Trophoblast cell (in vitro differentiated cells and primary cell): ENCODE data around the gene PARD3B.

Experiments used
- DNase-seq, 2 donors: peaks; one replicate each; pipeline ENCODE4 v3.0.0-alpha.2; 2016
- H2AFZ ChIP-seq: 2 replicates; pipeline ENCODE4 v1.6.1; 2013; ENCODE audit warnings: low read length, moderate library complexity, mild to moderate bottlenecking; ENCODE audit not compliant: insufficient read depth, poor library complexity
- H2AK5ac ChIP-seq: 2 replicates; pipeline ENCODE4 v1.6.1; 2013; ENCODE audit warnings: mild to moderate bottlenecking, low read length
- H2BK120ac ChIP-seq: 2 replicates; pipeline ENCODE4 v1.6.1; 2013; ENCODE audit warnings: low read length, mild to moderate bottlenecking, moderate library complexity; ENCODE audit not compliant: insufficient read depth, poor library complexity
- H2BK12ac ChIP-seq: 2 replicates; pipeline ENCODE4 v1.6.1; 2013; ENCODE audit warnings: mild to moderate bottlenecking, low read length, moderate library complexity
- H2BK5ac ChIP-seq: 2 replicates; pipeline ENCODE4 v1.6.1; 2013; ENCODE audit warnings: low read length, low read depth, moderate library complexity, mild to moderate bottlenecking; ENCODE audit not compliant: poor library complexity
- H3K14ac ChIP-seq: 2 replicates; pipeline ENCODE4 v1.6.1; 2013; ENCODE audit warnings: mild to moderate bottlenecking, low read length
- H3K18ac ChIP-seq: 2 replicates; pipeline ENCODE4 v1.6.1; 2013; ENCODE audit warnings: mild to moderate bottlenecking, low read length
- H3K23ac ChIP-seq: 2 replicates; pipeline ENCODE4 v1.6.1; 2013; ENCODE audit warnings: low read length
- H3K27ac ChIP-seq: 2 replicates; pipeline ENCODE4 v1.5.1; 2013; ENCODE audit warnings: low read depth, mild to moderate bottlenecking, inconsistent platforms, low read length, moderate library complexity
- H3K27me3 ChIP-seq: 2 replicates; pipeline ENCODE4 v1.6.1; 2013; ENCODE audit warnings: inconsistent platforms, mild to moderate bottlenecking, low read length, moderate library complexity; ENCODE audit not compliant: insufficient read depth
- H3K36me3 ChIP-seq, 2 experiments: 1 replicate in 1 of 2; 2 replicates in 1 of 2; pipeline ENCODE4 v1.6.1; 2013; ENCODE audit warnings: low read length in 2 of 2, mild to moderate bottlenecking in 2 of 2, moderate library complexity in 1 of 2; ENCODE audit not compliant: insufficient read depth in 2 of 2, control insufficient read depth in 1 of 2
- H3K4ac ChIP-seq: 2 replicates; pipeline ENCODE4 v1.6.1; 2013; ENCODE audit warnings: low read depth, mild to moderate bottlenecking, low read length, moderate library complexity
- H3K4me1 ChIP-seq, 2 experiments: 1 replicate in 1 of 2; 2 replicates in 1 of 2; pipeline ENCODE4 v1.6.1; 2013; ENCODE audit warnings: low read length in 2 of 2, mild to moderate bottlenecking in 2 of 2, moderate library complexity in 1 of 2; ENCODE audit not compliant: insufficient read depth in 2 of 2, control insufficient read depth in 1 of 2
- H3K4me2 ChIP-seq: 2 replicates; pipeline ENCODE4 v1.6.1; 2013; ENCODE audit warnings: inconsistent platforms, mild to moderate bottlenecking, low read length, moderate library complexity
- H3K4me3 ChIP-seq: 2 replicates; pipeline ENCODE4 v1.5.1; 2013; ENCODE audit warnings: mild to moderate bottlenecking, low read depth, low read length, inconsistent platforms
- H3K79me1 ChIP-seq: one replicate; pipeline ENCODE4 v1.6.1; 2013; ENCODE audit warnings: low read length
- H3K79me2 ChIP-seq: 2 replicates; pipeline ENCODE4 v1.6.1; 2013; ENCODE audit warnings: low read length, mild to moderate bottlenecking; ENCODE audit not compliant: control insufficient read depth, insufficient read depth, poor library complexity
- H3K9ac ChIP-seq: 2 replicates; pipeline ENCODE4 v1.6.1; 2013; ENCODE audit warnings: mild to moderate bottlenecking, low read length
- H3K9me3 ChIP-seq: 2 replicates; pipeline ENCODE4 v1.6.1; 2013; ENCODE audit warnings: low read depth, mild to moderate bottlenecking, control low read depth, inconsistent platforms, low read length; ENCODE audit not compliant: insufficient read depth
- H4K12ac ChIP-seq: 2 replicates; pipeline ENCODE4 v1.6.1; 2013; ENCODE audit warnings: low read depth, mild to moderate bottlenecking, low read length, moderate library complexity
- H4K8ac ChIP-seq: 2 replicates; pipeline ENCODE4 v1.6.1; 2013; ENCODE audit warnings: low read depth, mild to moderate bottlenecking, low read length, moderate library complexity
- H4K91ac ChIP-seq: one replicate; pipeline ENCODE4 v1.6.1; 2013; ENCODE audit warnings: low read depth, mild to moderate bottlenecking, low read length, moderate library complexity
- WGBS: extraction: QIAGEN DNeasy Blood & Tissue Kit; methylation state at CpG from one replicate; pipeline ENCODE4 v1.1.7; 2013; ENCODE audit warnings: missing lambda C conversion rate; ENCODE audit not compliant: insufficient read length, insufficient coverage; ENCODE audit errors: extremely low coverage; 5-methylcytosine and 5-hydroxymethylcytosine counted together

The PARD3B gene

DNA sequence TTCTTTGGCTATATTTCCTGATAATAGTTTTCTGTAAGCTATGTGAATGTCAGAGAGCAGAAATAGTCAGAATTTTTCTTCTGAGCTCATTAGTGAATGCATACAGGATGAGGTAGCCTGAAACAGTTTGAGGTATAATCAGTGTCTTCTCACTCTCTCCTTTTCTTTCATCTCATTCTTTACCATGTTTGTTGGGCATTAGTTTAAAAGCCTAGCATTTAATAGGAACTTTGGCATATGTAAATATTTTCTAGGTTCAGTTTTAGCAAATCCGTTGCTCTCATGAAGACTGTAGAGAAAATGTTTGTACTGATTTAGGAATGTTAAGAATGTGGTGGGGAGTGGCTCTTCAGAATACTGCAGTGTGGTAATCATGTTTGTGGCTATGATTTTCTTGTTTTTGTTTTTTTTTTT, 119.4 kb downstream of the PARD3B start:
- no peaks in the 10 kb centered on the region for H3K27me3 ChIP-seq
- peaks cover 0 to 4% of the 10 kb centered on the region in 2 experiments for H3K4me1 ChIP-seq
- H3K18ac ChIP-seq: no peak overlapping the region
- H3K9me3 ChIP-seq: no peaks in the 10 kb centered on the region
- H3K36me3 ChIP-seq: no peaks in the 10 kb centered on the region
- H2BK120ac ChIP-seq: no peak overlapping the region
- H2BK12ac ChIP-seq: no peak overlapping the region
- H3K79me1 ChIP-seq: peaks cover 2% of the 10 kb centered on the region
- whole genome bisulfite sequencing: no CpG with 5 or more reads among the region's 1 CpG
- no peak overlapping the region for H3K4ac ChIP-seq
- no peak overlapping the region for H4K12ac ChIP-seq
- peaks cover 2% of the 10 kb centered on the region for H3K79me2 ChIP-seq
- H3K4me2 ChIP-seq: no peak overlapping the region
- H4K91ac ChIP-seq: no peak overlapping the region
- H2AK5ac ChIP-seq: no peak overlapping the region
- H2BK5ac ChIP-seq: no peak overlapping the region
- H3K23ac ChIP-seq: no peak overlapping the region
- H4K8ac ChIP-seq: no peak overlapping the region
- H3K9ac ChIP-seq: no peak overlapping the region
- H2AFZ ChIP-seq: no peak overlapping the region
- H3K27ac ChIP-seq: no peak overlapping the region
- peak in 1 of 2 donors; percentile 65 for DNase-seq
- no peak overlapping the region for H3K14ac ChIP-seq
- no peak overlapping the region for H3K4me3 ChIP-seq

DNA sequence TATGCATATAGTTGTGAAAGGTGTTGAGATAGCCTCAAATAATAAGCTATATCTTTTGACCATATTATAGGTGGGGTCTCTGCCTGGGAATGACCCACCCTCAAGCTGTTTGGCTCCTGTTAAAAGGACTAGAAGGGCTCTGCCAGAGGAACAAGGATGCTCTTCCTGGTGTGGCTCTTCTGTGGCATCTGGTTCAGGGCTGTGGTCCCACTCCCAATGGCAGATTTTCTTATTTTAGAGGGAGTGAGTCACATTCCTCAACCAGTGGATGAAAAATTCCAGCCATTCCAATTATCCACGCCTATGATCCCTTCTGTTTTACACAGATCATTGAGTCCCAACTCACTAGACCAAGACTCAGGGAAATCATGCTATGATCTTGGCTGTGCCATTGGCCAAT, 119.9 kb downstream of the PARD3B start:
- peak overlapping the region; percentile 27 for H3K4me2 ChIP-seq
- H3K36me3 ChIP-seq: no peaks in the 10 kb centered on the region
- H3K4me1 ChIP-seq: peaks cover 0 to 4% of the 10 kb centered on the region in 2 experiments
- peak overlapping the region; percentile 56 for H2BK5ac ChIP-seq
- peak; percentile 6 to 60 for DNase-seq
- no peak overlapping the region for H3K4me3 ChIP-seq
- peak overlapping the region; percentile 24 for H4K91ac ChIP-seq
- peaks cover 2% of the 10 kb centered on the region for H3K79me1 ChIP-seq
- H4K8ac ChIP-seq: no peak overlapping the region
- no peak overlapping the region for H3K4ac ChIP-seq
- peaks cover 2% of the 10 kb centered on the region for H3K79me2 ChIP-seq
- H2AK5ac ChIP-seq: no peak overlapping the region
- H2BK12ac ChIP-seq: peak overlapping the region; percentile 64
- no peak overlapping the region for H3K18ac ChIP-seq
- H3K27me3 ChIP-seq: no peaks in the 10 kb centered on the region
- no peaks in the 10 kb centered on the region for H3K9me3 ChIP-seq
- H4K12ac ChIP-seq: no peak overlapping the region
- peak overlapping the region; percentile 72 for H2BK120ac ChIP-seq
- no peak overlapping the region for H2AFZ ChIP-seq
- no peak overlapping the region for H3K23ac ChIP-seq
- H3K27ac ChIP-seq: peak overlapping the region; percentile 45
- H3K14ac ChIP-seq: no peak overlapping the region
- no peak overlapping the region for H3K9ac ChIP-seq
- no CpG with 5 or more reads among the region's 1 CpG for WGBS

DNA sequence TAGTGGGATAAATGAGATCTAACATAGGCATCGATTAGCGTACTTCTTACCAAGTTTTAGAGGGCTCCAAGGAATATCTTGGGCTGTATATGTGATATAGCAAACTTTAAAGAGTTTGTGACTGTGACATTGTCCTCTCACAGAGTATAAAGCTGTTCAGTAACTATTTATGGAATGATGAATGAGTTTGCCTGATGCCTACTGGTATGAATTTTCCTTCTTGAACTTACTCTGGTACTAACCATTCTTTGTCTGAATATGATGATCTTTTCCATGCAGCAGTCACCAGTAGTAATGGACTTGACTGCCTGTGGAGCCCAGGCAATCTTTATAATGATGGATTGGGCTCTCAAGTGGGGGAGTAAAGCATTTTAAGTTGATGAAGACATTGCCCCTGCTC, 120.5 kb downstream of the PARD3B start:
- no peak overlapping the region for H4K12ac ChIP-seq
- peaks cover 0 to 4% of the 10 kb centered on the region in 2 experiments for H3K4me1 ChIP-seq
- no peak overlapping the region for H3K23ac ChIP-seq
- no peak overlapping the region for H3K18ac ChIP-seq
- H3K14ac ChIP-seq: no peak overlapping the region
- H3K79me1 ChIP-seq: peaks cover 2% of the 10 kb centered on the region
- H4K91ac ChIP-seq: no peak overlapping the region
- DNase-seq: peak in 1 of 2 donors; percentile 17
- no peaks in the 10 kb centered on the region for H3K27me3 ChIP-seq
- H3K79me2 ChIP-seq: peaks cover 2% of the 10 kb centered on the region
- H3K27ac ChIP-seq: peak overlapping the region; percentile 45
- H2BK120ac ChIP-seq: no peak overlapping the region
- no peaks in the 10 kb centered on the region for H3K36me3 ChIP-seq
- H2BK5ac ChIP-seq: no peak overlapping the region
- no CpG with 5 or more reads among the region's 2 CpGs for WGBS
- no peak overlapping the region for H3K4me2 ChIP-seq
- H4K8ac ChIP-seq: no peak overlapping the region
- H3K9ac ChIP-seq: no peak overlapping the region
- H3K9me3 ChIP-seq: no peaks in the 10 kb centered on the region
- no peak overlapping the region for H2AFZ ChIP-seq
- no peak overlapping the region for H2BK12ac ChIP-seq
- H3K4me3 ChIP-seq: no peak overlapping the region
- H2AK5ac ChIP-seq: no peak overlapping the region
- H3K4ac ChIP-seq: no peak overlapping the region

DNA sequence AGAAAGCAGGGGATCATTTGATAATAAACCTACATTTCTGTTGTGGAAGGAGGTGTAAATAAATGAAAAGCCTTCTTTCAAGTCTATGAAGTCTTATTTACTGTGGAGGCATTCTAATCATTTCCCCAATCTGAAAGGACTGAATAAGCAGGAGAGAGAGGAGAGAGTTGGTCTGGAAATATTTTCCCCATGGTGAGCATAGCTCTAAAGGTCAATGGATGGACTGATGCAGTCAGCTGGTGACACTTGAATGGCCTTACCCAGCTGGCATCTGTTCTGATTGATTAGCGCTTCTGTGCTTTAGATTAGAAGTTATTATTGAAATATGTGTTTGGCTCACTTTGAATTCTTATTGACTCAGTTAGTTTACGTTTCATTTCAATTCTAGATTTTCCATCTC, 122.7 kb downstream of the PARD3B start:
- Histone ChIP-seq H4K12ac (no peak overlapping the region), H2BK5ac (no peak overlapping the region), H3K9me3 (no peaks in the 10 kb centered on the region), H3K36me3 (no peaks in the 10 kb centered on the region), H3K23ac (no peak overlapping the region), H3K27me3 (no peaks in the 10 kb centered on the region), H3K79me1 (peaks cover 2% of the 10 kb centered on the region), H3K4me2 (no peak overlapping the region), H3K4me1 (peaks cover 0 to 4% of the 10 kb centered on the region in 2 experiments), H2BK12ac (no peak overlapping the region), H4K91ac (no peak overlapping the region), H2AFZ (no peak overlapping the region), H3K79me2 (peaks cover 2% of the 10 kb centered on the region), H3K14ac (no peak overlapping the region), H4K8ac (no peak overlapping the region), H2BK120ac (no peak overlapping the region), H3K18ac (no peak overlapping the region), H3K4me3 (no peak overlapping the region), H2AK5ac (no peak overlapping the region), H3K27ac (no peak overlapping the region), H3K4ac (no peak overlapping the region), H3K9ac (no peak overlapping the region)
- no CpG with 5 or more reads among the region's 2 CpGs for WGBS
- DNase-seq: no peak
